Measurements from ENCODE around the gene OSBPL1A. TPM values are rescaled to one million over a fixed set of nuclear protein-coding genes. Genes with fewer than 3 reads are reported as not detected.
A peak's percentile ranks its signal among the peaks of the same experiment; 100 is the strongest.

OSBPL1A gene
- total RNA-seq, 2 donors from 2014 or later: 2.0 TPM; not detected in 1

DNA sequence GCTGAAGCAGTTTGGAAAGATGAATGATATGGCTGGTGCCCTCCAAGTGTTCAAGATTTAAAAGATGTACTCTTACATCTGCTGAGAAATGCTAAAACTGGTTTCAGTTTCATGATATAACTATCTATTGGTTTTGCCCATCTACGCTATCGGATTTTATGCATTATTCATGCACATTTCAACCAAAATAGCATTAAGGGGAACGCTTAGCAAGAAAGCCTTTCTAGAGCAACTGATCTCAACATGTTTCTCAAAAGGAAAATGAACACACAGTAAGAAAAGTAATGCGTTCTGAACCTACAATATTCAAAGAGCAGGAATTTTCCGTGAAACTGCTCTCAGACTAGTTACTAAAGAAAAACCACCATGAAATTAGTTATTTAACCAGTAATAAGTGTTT lies 164.8 kb downstream of the OSBPL1A start:
- DNase-seq (ENCODE audit: low spot score) (no peak), ATAC-seq (no peak)
- no peak overlapping the region for H3K4me3 Mint-ChIP-seq
- no peaks in the 10 kb centered on the region for H3K9me3 Mint-ChIP-seq
- H3K27me3 Mint-ChIP-seq: peaks cover 13 to 29% of the 10 kb centered on the region in 2 donors
- H3K36me3 Mint-ChIP-seq: no peaks in the 10 kb centered on the region
- no peak overlapping the region for H3K27ac Mint-ChIP-seq
- H3K4me1 Mint-ChIP-seq (ENCODE audit: low read depth in 2 of 2): no peaks in the 10 kb centered on the region

DNA sequence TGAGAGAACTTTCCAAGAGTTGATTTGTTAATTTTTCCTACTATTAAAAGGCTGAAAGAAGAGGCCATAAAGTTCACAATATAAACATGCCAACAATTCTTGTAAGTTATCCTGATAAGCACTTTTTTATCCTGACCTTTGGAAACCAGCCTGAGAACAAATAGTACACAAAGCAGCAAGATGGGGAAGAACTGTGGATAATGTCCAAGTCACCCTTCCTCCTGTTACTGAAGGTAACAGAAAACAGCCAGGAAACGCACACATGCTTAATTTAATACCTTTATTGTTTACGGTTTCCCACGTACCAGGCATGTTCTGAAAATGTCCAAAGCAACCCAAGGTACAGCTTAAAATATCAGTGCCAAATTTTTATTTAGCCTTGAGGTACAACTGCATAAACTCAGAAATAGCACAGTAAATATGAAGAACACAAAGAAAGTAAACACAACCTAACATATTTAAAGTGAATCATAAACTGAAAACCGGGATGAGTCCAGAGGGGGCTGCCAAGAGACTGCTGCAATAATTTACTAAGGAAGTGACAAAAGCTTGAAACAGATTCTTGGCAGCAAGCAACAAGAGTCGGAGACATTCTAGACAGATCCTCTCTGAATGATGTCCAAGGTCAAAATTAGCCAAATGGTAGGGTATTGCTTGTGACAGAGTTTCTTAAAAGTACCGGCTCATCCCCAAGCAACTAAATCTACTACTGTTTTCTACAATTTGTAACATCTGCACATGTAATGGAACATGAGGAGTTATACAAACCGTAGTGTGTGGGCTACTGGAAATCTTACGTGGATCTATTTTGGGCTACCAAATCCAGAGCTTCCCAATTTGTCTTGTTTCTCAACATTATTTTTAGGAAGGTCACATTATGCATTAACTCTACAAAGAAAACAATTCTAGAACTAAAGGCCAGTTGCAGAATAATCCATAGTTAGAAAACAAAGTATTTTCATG lies 165.6 kb downstream of the OSBPL1A start:
- Mint-ChIP-seq H3K9me3 (no peaks in the 10 kb centered on the region), H3K27me3 (peaks cover 14 to 33% of the 10 kb centered on the region in 2 donors), H3K36me3 (no peaks in the 10 kb centered on the region), H3K4me3 (no peak overlapping the region), H3K4me1 (ENCODE audit: low read depth in 2 of 2) (no peaks in the 10 kb centered on the region), H3K27ac (no peak overlapping the region)
- ATAC-seq (no peak), DNase-seq (ENCODE audit: low spot score) (no peak)

DNA sequence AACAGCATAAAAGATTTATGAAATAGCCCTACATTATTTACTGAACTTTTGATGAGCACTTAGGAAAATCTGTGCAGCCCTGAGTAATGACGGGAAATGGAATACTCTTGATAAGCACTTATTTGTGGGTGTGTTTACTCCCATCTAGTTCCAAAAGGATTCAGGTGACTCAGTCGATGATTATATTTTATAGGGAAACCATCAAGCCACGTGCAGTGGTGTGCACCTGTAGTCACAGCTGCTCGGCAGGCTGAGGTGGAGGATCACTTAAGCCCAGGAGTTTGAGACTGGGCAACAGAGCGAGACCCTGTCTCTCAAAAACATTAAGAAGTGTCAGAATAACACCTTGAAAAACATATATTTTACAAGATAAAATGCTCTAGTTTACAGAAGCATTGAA lies 166.9 kb downstream of the OSBPL1A start:
- no peak for DNase-seq (ENCODE audit: low spot score)
- H3K4me3 Mint-ChIP-seq: no peak overlapping the region
- no peaks in the 10 kb centered on the region for H3K9me3 Mint-ChIP-seq
- no peak overlapping the region for H3K27ac Mint-ChIP-seq
- H3K27me3 Mint-ChIP-seq: peaks cover 14 to 31% of the 10 kb centered on the region in 2 donors
- no peaks in the 10 kb centered on the region for H3K4me1 Mint-ChIP-seq (ENCODE audit: low read depth in 2 of 2)
- ATAC-seq: no peak
- no peaks in the 10 kb centered on the region for H3K36me3 Mint-ChIP-seq

DNA sequence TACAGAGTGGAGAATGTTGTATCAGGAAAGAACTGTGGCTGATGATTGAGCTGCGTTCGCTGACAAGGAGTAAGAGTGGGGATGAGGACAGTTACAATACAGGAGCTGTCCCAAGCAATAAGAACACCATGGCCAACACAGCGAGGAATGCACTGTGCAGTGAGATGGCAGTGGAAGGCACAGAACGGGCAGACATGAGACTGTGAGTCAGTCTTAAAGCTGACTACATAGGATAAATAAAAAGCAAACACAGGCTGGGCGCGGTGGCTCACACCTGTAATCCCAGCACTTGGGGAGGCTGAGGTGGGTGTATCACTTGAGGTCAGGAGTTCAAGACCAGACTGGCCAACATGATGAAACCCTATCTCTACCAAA lies 169.0 kb downstream of the OSBPL1A start:
- H3K27me3 Mint-ChIP-seq: peaks cover 17 to 23% of the 10 kb centered on the region in 2 donors
- no peaks in the 10 kb centered on the region for H3K36me3 Mint-ChIP-seq
- no peak overlapping the region for H3K27ac Mint-ChIP-seq
- ATAC-seq: peak in 1 of 2 donors; percentile 28
- H3K9me3 Mint-ChIP-seq: no peaks in the 10 kb centered on the region
- no peak for DNase-seq (ENCODE audit: low spot score)
- no peaks in the 10 kb centered on the region for H3K4me1 Mint-ChIP-seq (ENCODE audit: low read depth in 2 of 2)
- H3K4me3 Mint-ChIP-seq: no peak overlapping the region

DNA sequence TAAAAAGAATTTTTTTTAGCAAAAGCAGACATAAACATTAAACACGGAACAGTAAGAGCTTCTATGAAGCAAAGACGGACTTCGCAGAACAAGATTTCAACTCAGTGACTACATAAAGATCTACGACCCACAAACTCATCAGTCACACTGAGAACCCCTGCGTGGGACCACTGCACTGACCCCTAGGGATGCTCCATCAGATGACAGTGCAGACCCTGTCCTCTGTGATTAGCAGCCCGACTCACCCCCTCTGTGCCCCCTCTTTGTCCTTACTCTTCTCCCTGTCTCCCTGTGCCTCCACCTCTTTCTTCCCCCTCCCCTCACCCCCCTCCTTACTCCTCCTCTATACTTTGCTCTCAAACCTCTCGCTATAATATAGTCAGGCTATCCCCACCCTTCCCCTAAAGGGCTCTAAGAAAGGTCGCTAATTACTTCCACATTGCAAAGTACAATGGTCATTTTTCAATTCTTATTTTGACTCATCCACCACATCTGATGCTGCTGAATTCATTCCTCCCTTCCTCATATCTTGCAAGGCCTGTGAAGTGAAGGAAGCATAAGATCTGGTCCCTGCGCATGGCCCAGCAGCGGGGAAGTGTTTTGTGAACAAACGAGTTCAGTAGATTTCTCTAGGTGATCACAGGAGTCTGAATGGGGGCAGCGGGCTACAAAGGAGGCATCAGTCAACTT lies 169.5 kb downstream of the OSBPL1A start:
- DNase-seq (ENCODE audit: low spot score): no peak
- H3K4me1 Mint-ChIP-seq (ENCODE audit: low read depth in 2 of 2): no peaks in the 10 kb centered on the region
- no peaks in the 10 kb centered on the region for H3K9me3 Mint-ChIP-seq
- ATAC-seq: no peak
- H3K36me3 Mint-ChIP-seq: no peaks in the 10 kb centered on the region
- H3K27me3 Mint-ChIP-seq: peaks cover 20 to 23% of the 10 kb centered on the region in 2 donors
- H3K4me3 Mint-ChIP-seq: no peak overlapping the region
- H3K27ac Mint-ChIP-seq: no peak overlapping the region

DNA sequence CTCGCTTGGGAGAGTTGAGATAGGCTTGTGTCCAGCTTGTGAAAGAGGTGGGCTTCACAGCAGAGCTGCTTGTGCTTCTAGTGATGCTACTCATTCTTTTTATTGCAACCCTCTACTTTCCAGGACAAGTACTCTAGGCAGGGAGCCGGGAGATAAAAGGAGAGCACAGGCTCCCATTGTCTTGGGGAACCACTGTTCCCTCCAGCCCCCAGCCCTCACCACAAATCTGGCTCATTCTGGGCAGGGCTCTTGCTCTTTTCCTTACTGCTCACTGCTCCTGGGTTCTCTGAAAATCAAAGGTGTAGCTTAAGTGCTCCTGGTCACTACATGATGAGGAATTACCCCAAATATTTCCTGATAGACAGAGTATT lies 177.3 kb downstream of the OSBPL1A start:
- Mint-ChIP-seq H3K36me3 (no peaks in the 10 kb centered on the region), H3K27ac (no peak overlapping the region), H3K4me1 (ENCODE audit: low read depth in 2 of 2) (no peaks in the 10 kb centered on the region), H3K4me3 (no peak overlapping the region), H3K27me3 (peaks cover 20 to 31% of the 10 kb centered on the region in 2 donors), H3K9me3 (no peaks in the 10 kb centered on the region)
- ATAC-seq: no peak
- DNase-seq (ENCODE audit: low spot score): no peak

DNA sequence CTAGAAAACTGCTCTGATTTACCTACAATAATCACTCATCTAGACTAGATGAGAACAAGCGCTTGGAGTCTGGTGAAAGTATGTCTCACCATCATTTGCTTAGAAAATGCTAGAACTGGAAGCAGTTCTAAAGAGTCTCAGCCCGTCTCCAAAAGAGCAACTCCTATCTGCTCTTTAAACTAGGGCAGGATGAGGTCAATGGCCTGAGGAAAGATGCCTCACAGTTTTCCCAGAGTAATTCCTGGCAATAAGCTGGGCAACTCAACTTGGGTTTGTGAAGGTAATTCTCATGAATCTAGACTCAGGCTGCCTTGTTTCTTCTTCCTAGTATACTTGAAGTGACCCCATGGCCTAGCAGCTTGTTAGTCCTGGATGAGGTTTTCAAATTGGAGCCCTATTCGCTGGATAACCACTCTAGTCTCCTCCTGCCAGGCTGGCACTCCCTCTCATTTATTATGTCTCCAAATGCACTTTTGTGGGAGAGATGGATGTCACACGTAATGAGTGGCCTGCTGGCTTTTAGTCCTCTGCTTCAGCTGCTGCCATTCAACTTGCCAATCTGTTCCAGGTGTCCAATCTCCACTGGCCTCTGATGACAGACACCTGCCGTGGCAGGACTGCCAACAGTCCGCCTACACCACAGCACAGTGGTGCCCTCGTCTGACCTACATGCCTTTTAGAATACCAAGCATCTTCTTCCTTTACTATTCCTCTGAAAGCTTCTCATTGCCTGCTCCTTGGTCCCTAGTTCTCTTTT lies 177.9 kb downstream of the OSBPL1A start:
- ATAC-seq: no peak
- no peaks in the 10 kb centered on the region for H3K36me3 Mint-ChIP-seq
- H3K27ac Mint-ChIP-seq: no peak overlapping the region
- H3K27me3 Mint-ChIP-seq: peaks cover 17 to 31% of the 10 kb centered on the region in 2 donors
- H3K4me1 Mint-ChIP-seq (ENCODE audit: low read depth in 2 of 2): no peaks in the 10 kb centered on the region
- H3K9me3 Mint-ChIP-seq: no peaks in the 10 kb centered on the region
- H3K4me3 Mint-ChIP-seq: no peak overlapping the region
- DNase-seq (ENCODE audit: low spot score): no peak

DNA sequence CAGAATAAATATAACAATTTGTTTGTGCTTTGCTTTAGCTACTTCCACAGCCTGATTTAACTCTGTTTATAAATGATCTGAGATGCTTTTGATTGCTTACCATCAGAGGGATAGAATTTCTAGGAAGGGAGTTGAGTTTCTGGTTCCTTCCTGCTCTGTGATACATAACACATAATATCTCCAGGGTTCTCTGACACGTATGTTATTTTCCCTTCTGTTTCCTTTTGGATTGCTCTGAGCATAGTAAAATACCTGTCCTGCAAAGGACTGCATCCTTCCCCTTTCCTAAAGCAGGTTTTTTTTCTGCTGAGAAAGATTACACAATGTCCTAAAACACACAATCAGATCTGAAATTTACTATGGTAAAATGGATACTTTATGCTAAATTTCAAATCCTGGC lies 182.7 kb downstream of the OSBPL1A start:
- H3K4me3 Mint-ChIP-seq: no peak overlapping the region
- ATAC-seq: no peak
- DNase-seq (ENCODE audit: low spot score): no peak
- peaks cover 6 to 7% of the 10 kb centered on the region in 2 donors for H3K27me3 Mint-ChIP-seq
- no peaks in the 10 kb centered on the region for H3K9me3 Mint-ChIP-seq
- H3K4me1 Mint-ChIP-seq (ENCODE audit: low read depth in 2 of 2): no peaks in the 10 kb centered on the region
- no peak overlapping the region for H3K27ac Mint-ChIP-seq
- H3K36me3 Mint-ChIP-seq: no peaks in the 10 kb centered on the region

DNA sequence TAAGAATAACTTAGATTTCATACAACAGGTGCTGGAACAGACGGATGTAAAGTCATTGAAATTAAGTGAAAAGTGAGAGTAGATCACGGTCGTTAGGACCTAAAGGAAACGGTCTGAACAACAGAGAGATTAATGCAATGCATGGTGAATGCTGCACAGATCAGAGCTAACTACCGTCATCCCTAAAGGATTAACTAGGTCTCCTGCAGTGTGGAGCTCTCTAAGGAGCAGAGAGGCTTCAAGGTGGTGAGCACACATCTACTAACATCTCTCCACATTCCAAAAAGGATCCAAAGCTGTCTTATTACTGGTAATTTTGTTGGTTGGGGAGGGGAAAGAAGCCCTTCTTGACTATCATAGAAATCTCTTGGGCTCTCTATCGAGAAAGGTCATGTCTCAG lies 183.5 kb downstream of the OSBPL1A start:
- no peaks in the 10 kb centered on the region for H3K36me3 Mint-ChIP-seq
- H3K9me3 Mint-ChIP-seq: no peaks in the 10 kb centered on the region
- H3K4me3 Mint-ChIP-seq: no peak overlapping the region
- H3K4me1 Mint-ChIP-seq (ENCODE audit: low read depth in 2 of 2): no peaks in the 10 kb centered on the region
- H3K27me3 Mint-ChIP-seq: peaks cover 10 to 13% of the 10 kb centered on the region in 2 donors
- H3K27ac Mint-ChIP-seq: no peak overlapping the region
- DNase-seq (ENCODE audit: low spot score): no peak
- ATAC-seq: no peak

DNA sequence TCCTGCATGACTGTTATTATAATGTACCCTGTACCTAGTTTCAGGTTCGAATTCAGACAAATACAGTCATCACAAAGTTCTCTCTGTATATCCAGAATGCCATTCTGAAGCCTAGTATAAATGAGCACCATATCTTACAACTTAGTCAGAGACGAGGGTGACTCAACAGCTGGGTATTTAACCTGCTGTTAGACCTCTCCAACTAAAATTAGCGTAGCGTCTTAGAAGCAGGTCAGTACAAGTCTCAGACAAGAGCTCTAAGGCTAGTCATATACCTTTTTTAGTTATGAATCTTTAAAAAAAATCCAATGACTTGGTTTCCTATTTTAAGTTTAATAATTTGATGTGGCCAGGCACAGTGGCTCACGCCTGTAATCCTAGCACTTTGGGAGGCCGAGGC lies 184.7 kb downstream of the OSBPL1A start:
- Mint-ChIP-seq H3K27ac (no peak overlapping the region), H3K4me3 (no peak overlapping the region), H3K27me3 (peaks cover 10 to 19% of the 10 kb centered on the region in 2 donors), H3K4me1 (ENCODE audit: low read depth in 2 of 2) (no peaks in the 10 kb centered on the region), H3K9me3 (no peaks in the 10 kb centered on the region), H3K36me3 (no peaks in the 10 kb centered on the region)
- ATAC-seq: no peak
- no peak for DNase-seq (ENCODE audit: low spot score)

DNA sequence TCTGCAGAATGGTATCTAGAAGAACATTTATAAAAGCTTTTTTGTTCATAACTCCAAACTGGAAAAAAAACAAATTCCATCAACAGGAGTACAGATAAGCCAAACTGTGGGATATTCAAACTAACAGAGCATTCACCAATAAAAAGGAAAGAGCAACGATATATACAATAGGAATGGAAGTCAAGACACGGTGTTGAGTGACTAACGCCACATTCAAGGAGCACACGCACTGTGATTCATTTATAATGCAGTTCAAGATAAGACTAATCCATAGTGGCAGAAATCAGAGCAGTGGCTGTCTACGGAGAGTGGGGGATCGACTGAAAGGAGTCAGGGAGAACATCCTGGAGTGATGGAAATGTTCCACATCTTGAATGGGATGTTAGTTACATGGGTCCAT lies 188.1 kb downstream of the OSBPL1A start:
- Mint-ChIP-seq H3K9me3 (no peaks in the 10 kb centered on the region), H3K27ac (no peak overlapping the region), H3K4me3 (no peak overlapping the region), H3K36me3 (no peaks in the 10 kb centered on the region), H3K4me1 (ENCODE audit: low read depth in 2 of 2) (no peaks in the 10 kb centered on the region), H3K27me3 (peaks cover 6 to 20% of the 10 kb centered on the region in 2 donors)
- ATAC-seq (no peak), DNase-seq (ENCODE audit: low spot score) (no peak)

DNA sequence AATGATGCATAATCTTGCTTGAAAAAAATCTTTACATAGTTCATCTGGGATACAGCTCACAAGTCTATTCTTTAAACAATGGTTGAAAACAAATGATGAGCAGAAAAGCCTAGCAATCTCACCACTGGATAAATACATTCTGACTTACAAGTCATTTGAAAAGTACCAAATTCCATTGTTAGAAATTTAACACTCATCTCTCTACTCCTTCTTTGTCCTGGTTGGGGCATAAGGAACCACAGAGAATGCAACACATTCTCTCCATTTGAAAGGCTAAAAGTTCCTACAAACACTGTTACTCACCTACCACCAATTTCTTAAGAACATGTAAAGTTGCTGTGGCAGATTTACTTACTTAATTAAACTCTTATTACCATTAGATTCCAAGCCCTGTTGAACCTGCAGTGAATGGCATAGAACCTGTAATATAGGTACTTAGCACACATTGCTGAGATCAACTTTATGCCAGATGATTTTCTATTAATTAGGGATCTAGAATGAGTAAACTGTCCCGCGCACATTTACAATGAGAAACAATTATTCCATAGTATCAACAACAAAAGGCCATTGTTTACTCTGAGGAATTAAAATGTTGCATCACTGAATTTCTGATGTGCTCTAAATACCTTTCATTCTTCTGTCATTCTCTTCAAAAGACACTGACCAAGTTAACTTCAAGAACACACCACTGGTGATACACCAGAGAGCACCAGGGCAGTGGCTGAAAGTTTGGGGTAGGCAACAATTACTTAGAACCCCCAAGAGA lies 189.2 kb downstream of the OSBPL1A start:
- Mint-ChIP-seq H3K4me1 (ENCODE audit: low read depth in 2 of 2) (no peaks in the 10 kb centered on the region), H3K9me3 (no peaks in the 10 kb centered on the region), H3K27ac (no peak overlapping the region), H3K4me3 (no peak overlapping the region), H3K27me3 (peaks cover 8 to 25% of the 10 kb centered on the region in 2 donors), H3K36me3 (no peaks in the 10 kb centered on the region)
- DNase-seq (ENCODE audit: low spot score) (no peak), ATAC-seq (no peak)

DNA sequence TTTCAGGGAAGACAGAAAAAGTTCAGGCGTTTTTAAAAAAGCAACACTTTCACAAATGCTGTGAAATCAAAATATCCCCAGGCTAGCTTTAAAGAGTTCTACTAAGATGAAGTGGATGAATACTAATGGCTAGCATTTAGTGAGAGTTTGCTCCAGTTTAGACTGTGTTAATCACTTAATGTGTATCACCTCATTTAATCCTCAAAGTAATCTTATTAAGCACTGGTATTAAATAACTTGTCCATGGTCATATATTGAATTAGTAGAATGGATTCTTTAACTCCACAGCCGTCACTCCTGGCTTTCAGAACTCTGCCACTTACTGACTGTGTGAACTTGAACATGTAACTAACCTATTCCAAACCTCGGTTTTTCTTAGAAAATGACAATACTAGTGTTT lies 192.7 kb downstream of the OSBPL1A start:
- peaks cover 15 to 43% of the 10 kb centered on the region in 2 donors for H3K27me3 Mint-ChIP-seq
- DNase-seq (ENCODE audit: low spot score): no peak
- no peak overlapping the region for H3K4me3 Mint-ChIP-seq
- H3K27ac Mint-ChIP-seq: no peak overlapping the region
- H3K9me3 Mint-ChIP-seq: no peaks in the 10 kb centered on the region
- no peak for ATAC-seq
- no peaks in the 10 kb centered on the region for H3K36me3 Mint-ChIP-seq
- no peaks in the 10 kb centered on the region for H3K4me1 Mint-ChIP-seq (ENCODE audit: low read depth in 2 of 2)
